CD4-positive, alpha-beta T cell treated with Interleukin-10 for 1 hour (primary cell): ENCODE data around the gene URAD.
"Not testable (repeated sequence)": the region's sequence is repeated elsewhere in the genome, so short reads cannot be mapped to it uniquely, and the experiment has no call there.

ENCODE experiments used
- DNase-seq: peaks from one replicate; pipeline ENCODE4 v3.0.0-alpha.2; 2020

Gene URAD, protein sequence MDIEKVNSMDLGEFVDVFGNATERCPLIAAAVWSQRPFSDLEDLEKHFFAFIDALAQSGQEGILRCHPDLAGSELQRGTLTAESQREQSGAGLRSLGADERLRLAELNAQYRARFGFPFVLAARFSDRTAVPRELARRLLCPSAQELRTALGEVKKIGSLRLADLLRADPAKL

DNA sequence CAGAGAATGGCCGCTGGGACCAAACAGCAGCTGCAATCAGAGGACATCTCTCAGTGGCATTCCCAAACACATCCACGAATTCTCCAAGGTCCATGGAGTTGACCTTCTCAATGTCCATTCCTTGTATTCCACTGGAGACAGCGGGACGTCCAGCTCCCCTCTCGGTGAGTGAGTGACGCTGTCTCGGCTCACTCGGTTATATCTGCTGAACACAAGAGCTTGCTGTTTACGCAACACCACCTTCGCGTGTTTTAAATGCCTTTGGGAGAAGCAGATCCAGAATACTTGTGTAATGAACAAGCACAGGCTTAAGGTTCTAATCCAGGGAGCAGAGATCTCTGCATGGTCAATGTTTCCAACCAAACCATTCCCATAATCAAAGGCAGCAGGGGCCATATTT, at the start of gene URAD:
Gene URAD (minus strand): TSS at position 174 of the 400 bp plus-strand sequence. CDS start 56 bp downstream, at position 118.
- no peak for DNase-seq

DNA sequence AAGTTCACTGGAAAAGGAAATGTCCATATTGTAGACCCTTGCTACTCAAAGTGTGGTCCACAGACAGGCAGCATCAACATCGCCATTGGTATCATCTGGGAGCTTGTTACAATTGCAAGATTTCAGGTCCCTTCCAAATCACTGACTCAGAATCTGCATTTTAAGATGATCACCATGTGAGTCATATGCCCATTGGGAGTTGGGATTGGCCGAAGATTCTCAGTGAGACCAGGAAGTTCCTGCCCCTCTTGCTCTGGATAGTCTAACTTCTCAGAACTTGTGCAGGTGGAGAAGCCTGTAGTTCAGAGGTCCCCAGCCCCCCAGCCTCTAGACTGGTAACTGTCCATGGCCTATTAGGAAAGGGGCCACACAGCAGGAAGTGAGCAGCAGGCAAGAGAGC, 48.9 kb upstream of the URAD start:
- DNase-seq: no peak

DNA sequence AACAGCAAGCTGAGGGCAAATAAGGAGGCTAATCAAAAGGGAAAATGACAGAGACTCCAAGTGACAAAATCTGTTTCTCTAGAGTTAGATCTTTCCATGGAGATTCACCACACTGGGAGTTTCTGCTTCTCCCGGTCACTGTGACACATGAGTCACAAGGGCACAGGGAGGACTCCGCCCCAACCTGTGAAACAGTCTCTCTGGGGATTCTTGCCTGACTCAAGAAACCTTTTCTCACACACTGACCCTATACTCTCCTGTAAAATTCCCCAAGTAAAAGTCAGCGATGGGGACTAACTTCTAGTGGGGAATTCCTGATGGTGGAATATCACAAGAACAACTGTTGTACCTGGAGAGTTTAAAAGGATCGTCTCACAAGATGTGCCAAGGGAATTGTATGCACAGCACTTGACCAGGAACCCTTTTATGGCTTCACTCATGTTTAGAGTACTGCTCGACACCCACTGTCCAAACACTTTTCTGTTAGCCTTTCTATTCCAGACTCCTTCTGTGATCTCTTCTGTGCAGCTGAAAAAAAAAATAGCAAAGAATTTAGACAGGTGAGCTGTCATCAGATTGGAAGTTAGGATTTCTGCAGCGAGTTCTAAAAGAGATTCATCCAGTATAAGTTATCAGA, 46.8 kb upstream of the URAD start:
- no peak for DNase-seq

DNA sequence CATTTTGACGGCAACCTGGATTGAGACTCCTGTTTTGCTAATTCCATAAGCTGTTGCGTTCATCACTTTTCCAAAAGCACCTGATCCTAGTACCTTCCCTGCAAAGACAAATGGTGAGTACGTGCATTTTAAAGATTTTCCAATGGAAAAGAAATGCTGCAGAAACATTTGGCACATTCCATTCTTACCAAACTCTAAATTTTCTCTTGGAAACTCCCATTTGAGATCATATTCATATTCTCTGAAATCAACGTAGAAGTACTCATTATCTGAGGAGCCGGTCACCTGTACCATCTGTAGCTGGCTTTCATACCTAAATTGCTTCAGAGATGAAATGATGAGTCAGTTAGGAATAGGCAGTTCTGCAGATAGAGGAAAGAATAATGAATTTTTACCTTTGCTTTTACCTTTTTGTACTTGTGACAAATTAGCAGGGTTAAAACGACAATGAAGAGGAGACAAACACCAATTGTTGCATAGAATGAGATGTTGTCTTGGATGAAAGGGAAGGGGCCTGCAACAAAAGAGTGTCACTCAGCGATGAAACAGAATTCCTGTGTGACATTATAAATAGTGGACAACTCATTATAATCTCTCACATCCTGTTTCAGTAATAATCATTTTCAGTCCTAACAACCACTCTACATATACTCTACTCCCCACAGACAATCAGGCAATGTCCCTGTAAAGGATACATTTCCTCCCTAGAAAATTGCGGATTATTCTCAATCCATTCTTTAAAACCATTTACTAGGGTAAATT, 45.6 kb upstream of the URAD start:
- DNase-seq: no peak

DNA sequence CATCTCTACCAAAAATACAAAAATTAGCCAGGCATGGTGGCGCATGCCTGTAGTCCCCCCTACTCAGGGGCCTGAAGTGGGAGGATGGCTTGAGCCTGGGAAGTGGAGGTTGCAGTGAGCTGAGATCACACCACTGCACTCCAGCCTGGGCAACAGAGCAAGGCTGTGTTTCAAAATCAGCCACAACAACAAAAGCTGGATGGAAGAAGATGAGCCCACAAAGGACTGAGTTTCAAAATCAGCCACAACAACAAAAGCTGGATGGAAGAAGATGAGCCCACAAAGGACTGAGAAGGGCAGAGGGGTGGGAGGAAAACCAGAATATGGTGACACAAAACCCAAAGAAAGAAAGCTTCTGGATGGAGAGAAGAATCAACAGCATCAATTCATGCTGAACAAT, 43.9 kb upstream of the URAD start:
- DNase-seq: not testable (repeated sequence)

DNA sequence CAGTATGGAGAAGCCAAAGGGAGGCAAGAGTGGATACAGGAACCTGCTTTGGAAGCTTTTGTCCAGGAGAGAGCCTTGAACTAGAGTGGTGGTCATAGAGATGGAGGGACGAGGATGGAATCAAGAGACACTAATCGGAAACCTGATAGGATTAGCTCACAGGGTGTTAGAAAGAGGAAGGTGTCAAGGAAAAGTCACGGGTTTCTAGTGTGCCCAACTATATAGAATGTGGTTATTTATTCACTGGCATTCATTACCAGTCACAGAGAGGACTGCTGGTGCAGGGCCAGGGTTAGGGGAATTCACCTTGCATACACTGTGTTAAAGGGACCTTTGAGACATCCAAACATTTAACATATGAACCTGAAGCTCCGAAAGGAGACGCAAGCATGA, 43.4 kb upstream of the URAD start:
- no peak for DNase-seq

DNA sequence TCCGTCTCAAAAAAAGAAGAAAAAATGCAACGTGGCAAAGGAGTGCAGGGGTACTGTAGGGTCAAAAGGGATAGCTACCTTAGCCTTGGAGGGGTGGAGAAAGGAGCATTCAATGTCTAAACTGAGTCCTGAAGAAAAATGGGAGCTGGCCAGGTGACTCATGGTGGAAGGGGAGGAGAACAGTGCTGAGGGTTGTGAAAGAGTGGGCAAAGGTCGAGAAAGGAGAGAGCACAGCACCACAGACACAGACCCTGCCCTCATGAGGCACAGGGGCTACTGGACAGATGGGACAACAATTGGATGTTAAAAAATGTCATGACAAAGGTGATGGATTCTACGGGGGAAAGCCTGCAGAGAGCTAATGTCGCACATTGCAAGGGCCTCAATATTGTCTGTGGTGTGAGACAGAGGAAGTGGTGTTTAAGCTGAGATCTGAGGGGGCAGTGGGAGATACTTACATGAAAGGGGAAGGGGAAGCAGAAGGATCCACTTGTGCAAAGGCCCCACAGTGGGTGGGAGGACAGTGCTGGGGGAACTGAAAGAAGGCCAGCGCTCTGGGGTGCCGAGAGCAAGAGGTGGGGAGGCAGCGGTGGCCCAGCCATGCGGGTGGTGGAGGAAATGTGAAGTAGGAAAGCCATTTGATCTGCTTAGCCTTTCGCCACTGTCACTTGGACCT, 42.9 kb upstream of the URAD start:
- peak; percentile 6 for DNase-seq

DNA sequence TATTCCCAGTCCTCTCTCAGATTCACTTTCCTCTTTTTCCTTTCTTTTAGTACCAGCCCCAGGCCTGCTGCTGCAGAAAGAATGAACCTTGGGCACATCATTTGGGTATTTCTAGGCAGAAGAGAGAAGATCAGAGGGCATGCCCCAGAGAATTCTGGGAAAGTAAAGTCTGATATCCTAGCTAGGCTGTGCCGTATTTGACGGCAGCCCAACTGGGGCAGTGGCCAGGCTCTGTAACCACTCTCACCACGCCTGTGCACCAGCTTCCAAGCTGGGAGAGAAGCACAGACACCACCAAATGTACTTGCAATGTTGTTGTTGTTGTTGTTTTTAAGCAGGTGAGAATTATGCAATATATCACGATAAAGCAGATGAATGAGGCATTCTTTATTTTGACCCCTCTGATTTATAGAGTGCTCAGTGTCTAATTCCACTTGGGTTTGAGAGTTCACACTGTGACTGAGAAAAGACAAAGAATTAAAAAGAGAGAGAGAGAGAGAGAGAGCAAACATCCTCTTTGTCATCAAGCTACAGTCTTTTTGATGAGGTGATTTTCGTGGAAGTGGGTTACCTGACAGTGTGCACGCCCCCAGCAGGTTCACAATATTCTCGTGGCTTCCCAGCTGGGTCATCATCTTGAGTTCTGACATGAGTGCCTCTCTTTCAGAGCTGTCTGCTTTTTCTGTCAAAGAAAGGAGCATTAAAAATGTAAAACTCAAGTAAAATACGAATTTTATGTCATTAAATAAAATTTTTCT, 39.3 kb upstream of the URAD start:
- DNase-seq: no peak

DNA sequence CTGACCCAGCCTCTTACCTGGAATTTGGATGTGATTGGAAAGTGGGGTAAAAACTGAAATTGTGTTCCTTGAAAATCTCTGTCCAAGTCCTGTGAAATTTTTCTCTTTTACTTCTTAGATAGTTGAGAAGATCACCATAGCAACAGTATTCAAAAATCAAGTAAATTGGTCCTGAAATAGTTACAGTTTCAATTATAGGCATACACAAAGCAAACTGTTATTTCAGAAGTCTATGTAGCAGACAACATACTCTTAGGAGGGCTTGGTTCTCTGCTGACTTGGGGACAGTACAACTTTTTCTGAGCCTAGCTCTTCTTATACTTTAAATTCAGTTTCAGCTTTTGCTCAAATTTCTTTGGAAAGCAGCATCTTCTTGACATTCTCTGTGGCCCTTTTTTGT, 38.6 kb upstream of the URAD start:
- no peak for DNase-seq

DNA sequence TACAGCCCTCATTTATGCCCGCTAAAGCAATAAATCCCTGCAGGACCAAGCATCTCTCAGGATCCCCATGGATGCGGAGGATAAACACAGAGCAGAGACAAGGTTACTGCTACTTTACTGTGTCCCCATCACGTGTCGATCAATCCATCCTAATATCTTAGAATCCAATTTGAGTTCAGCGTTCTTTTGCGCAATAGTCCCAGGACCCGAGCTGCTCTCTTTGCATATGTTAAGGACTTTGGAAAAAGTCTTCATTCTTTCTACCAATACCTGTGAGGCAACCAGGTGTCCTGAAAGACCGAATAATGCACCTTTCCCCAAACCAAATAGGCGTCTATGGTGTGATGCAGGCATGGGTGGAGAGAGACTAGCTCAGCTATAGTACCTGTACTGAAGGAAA, 38.0 kb upstream of the URAD start:
- DNase-seq: no peak

DNA sequence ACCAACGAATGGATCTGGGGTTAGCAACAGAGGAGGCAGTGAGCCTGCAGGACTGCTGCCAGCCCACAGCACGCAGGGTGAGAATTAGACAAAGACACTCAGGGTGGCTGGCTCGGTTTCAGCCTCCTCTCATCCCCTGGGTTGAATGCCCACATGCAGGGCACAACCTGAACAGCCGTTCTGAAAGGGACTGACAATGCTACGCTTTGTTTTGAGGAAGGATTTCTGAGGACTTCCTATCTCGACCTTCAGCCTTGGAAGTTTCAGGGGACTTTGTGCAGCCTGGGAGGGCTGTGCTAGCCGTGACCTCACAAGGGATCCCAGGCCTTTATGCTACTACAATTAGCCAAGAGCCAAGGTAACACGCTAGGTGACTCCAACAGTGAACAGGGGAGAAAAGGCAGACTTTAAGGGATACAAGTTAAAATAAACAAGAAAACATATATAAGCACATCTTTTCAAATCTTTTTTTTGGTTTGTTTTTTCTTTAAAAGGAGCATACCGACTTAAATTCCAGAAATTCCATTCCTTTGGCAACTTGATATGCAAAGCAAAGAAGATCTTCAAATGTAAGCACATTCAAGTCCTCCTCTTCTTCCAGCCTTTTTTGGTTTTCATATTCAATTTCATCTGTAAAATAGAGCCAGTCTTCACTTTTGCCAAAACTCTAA, 34.5 kb upstream of the URAD start:
- DNase-seq: no peak

DNA sequence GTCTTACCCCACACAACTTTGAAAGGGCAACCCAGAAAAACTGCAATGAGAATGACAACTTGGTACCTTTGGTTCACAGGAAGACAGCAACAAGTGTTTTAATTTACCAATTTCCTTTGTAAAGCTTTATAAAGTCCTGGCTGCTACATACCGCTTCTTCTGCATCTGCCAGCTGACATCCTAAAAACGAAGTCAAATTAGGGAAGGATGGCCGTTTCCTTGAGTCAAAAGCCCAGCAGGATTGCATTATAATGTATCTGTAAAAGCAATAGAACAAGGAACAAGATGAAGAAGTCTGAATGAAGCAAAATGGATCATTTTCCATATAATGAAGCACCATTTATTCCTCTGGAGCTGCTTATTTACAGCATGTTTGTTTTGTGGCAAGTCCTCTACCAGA, 25.8 kb upstream of the URAD start:
- no peak for DNase-seq

DNA sequence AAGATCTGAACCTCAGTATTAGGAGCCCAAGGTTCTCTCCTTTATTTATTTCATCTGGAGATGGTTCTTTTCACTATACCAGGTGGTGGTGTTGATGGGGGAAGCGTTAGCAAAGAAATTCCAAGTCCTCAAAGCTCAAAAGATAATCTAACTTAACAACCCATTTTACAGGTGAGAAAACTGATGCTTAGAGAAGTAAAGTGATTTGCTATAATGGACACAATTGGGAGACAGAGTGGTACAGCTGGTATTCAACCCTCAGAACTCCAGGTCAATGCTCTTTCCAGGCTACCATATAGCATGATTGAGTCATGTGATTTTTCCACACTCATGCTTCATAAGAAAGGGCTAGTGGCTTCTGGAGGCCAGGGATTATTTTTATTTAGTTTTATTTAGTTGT, 25.0 kb upstream of the URAD start:
- DNase-seq: no peak

DNA sequence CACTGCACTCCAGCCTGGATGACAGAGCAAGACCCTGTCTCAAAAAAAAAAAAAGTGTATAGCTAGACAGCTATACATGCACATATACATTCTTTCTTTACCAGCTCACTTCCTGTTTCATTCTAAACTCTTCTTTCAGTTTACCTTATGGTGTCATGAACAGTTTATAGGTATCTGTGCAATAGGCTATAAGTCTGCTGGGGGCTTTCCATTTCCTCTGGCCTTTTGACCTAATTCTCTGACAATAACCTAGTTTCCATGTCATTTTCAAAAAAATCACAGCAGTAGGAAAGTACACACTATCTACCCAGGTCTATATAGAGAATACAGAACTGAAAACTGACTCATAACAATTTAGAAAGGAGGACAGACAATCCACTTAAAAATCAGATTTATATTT, 24.4 kb upstream of the URAD start:
- DNase-seq: no peak

DNA sequence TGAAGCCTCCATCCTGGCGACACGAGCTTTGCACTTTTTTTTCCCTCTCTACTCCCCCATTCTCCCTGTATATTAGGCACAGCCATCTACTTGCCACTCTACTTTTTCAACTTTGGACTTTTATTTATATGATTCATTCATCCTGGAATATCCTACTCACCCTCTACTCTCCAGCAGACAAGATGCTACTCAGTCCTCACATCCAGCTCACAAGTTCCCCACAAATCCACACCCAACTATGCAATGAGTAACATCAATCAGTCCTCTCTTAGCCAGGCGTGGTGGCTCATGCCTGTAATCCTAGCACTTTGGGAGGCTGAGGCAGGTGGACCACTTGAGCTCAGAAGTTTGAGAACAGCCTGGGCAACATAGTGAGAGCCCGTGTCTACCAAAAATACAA, 23.9 kb upstream of the URAD start:
- DNase-seq: no peak

DNA sequence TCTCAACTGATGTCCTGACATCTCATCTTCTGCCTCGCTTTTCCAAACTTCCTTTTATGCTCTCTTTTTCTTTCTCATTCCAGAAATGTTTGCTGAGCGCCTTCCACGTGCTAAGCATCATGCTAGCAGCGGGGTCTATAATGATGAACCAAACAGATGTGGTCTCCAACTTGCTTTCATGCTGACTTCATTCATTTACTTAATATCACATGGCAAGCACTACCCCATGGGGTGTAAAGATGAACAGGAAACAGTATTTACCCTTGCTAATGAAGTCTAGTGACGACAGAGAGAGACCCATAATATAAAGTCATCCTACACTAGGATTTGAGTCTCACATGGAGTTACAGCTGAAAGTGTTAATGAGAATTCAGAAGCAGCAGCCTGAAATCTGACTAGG, 21.6 kb upstream of the URAD start:
- no peak for DNase-seq

DNA sequence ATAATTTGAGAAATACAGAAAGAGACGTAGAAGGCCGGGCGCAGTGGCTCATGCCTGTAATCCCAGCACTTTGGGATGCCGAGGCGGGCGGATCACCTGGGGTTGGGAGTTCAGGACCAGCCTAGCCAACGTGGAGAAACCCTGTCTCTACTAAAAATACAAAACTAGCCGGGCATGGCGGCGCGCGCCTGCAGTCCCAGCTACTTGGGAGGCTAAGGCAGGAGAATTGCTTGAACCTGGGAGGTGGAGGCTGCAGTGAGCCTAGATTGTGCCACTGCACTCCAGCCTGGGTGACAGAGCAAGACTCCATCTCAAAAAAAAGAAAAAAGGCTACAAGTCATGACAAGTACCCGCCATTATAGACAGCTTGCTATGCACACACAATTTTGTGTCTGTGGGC, 16.5 kb upstream of the URAD start:
- not testable (repeated sequence) for DNase-seq

DNA sequence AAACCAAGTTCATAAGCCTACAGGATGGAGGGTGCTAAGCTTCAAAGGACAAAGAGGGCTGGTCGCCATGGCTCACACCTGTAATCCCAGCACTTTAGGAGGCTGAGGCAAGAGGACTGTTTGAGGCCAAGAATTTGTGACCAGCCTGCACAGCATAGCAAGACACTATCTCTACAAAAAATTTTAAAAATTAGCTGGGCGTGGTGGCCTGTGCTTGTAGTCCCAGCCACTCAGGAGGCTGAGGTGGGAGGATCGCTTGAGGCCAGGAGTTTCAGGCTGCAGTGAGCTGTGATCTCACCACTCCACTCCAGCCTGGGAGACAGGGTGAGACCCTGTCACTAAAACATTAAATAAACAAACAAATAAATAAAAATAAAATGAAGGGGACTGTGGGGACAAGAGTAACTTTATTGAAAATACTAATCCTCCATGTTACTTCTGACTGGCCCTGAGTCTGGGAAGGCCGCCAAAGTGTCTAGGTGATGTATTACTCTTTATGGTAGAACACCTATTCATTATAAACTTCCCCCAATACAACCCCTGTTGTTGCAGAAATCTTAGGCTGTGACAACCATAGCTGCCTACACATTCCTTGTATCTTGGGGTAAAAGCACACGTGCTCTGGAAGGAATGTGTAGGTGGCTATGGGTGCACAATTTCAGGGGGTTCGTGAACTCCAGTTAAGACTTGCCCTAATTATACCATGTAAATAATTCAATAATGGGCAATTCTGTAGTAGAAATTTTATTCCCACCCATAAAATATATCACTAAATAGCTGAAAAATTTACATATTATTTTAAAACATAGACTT, 14.6 kb upstream of the URAD start:
- no peak for DNase-seq

DNA sequence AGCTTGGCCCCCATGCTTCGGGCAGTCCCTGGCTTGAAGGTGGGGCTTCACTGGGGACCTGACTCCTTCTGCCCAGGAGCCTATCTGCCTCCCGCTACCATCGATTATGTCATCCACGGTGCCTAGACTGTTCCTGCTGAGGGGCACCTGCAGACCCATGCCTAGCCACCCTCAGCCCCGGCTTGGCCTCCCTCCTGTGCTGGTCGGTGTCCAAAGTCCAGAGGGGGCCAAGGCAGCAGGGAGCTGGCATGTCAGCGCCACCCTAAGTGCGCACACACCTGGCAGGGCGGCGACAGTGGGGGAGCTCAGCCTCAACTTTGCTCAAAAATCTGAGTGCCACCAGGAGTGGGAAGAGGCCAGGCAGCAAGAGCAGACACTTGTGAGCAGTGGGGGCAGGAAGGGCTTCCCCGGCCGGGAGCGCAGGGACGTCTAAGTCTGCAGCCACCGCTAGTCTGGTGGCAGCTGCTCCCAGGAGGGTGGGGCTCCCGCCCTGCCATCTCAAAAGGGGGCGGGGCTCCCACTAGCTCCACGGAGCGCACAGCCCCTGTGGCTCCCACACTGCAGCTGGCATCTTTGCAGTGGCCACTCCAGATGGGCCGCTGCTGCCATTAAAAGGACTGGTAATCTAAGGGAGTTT, 13.5 kb upstream of the URAD start:
- DNase-seq: no peak

DNA sequence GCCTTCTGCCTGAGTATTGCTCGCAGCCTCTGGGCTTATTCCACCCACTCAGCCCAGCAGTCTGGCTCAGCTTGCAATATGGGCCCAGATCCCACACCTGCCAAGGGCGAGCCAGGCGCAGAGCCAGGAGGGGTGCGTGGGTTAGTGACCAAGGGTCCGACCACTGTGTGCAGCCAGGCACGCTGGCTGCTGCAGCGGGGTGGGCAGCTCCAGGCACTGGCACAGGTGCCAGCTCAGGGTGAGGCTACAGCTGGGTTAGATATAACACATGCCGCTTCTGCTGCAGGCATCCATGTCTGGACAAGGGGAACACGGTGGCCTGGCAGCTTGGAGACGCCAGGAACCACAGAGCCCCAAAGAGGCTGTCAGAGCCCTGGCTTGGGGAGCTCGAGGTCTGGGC, 12.6 kb upstream of the URAD start:
- DNase-seq: no peak

DNA sequence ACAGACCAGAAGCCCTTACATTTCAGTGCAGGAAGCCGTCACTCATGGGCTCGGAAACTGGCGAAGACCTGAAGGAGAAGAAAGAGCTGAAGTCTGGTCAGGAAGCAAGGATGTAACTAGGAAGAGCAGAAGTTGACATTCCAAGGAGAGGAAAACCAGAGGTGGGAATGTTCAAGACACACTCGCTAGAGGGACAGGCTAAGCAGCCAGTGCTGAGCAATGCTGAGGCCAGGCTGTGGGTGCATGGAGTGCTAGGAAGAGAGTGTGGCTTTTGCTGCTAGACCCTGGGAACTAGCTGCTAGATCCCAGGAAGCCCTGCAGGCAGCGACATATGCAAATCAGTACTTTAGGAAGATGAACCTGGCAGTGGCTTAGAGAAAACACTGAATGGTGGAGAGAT, 12.1 kb upstream of the URAD start:
- no peak for DNase-seq
